Muscle of back (tissue), 13 donors: Measurements from ENCODE around the gene ATE1. TPM values are rescaled to one million over a fixed set of nuclear protein-coding genes. Genes with fewer than 3 reads are reported as not detected.
"Not testable (repeated sequence)": the region's sequence is repeated elsewhere in the genome, so short reads cannot be mapped to it uniquely, and the experiment has no call there.

Source experiments
- DNase-seq, 3 donors: peaks; one replicate each; pipeline versions ENCODE4 v3.0.0 to v3.0.0-alpha.2; 2013
- long read RNA-seq, 9 donors: transcript quantifications; one replicate each; lab custom pipeline, GENCODE V29; 2026
- polyA plus RNA-seq, 10 donors: library from polyadenylated mRNA; unstranded; fragments of 120-200 nt; gene quantifications; one replicate each; pipeline ENCODE4 v1.2.1, GENCODE V29; 2013; ENCODE audit not compliant: insufficient read length in 10 of 10

ATE1 gene
- 10 to 100 TPM; 17.7 to 24.9 (median 20.4) TPM for polyA plus RNA-seq
- long read RNA-seq, donor 1, full-length matches to known transcripts, result 2 of 2 reads
- long read RNA-seq, donor 1, partial matches to known transcripts, result 0 of 2 reads
- long read RNA-seq, donor 1, other reads (novel, unspliced or antisense), result 0 of 2 reads
- long read RNA-seq, donor 2, full-length matches to known transcripts, result 6 of 6 reads
- long read RNA-seq, donor 2, partial matches to known transcripts, result 0 of 6 reads
- long read RNA-seq, donor 2, other reads (novel, unspliced or antisense), result 0 of 6 reads
- long read RNA-seq, donor 3, result 0 reads
- long read RNA-seq, donor 4, full-length matches to known transcripts, result 1 of 7 reads
- long read RNA-seq, donor 4, partial matches to known transcripts, result 6 of 7 reads
- long read RNA-seq, donor 4, other reads (novel, unspliced or antisense), result 0 of 7 reads
- long read RNA-seq, donor 5, full-length matches to known transcripts, result 2 of 2 reads
- long read RNA-seq, donor 5, partial matches to known transcripts, result 0 of 2 reads
- long read RNA-seq, donor 5, other reads (novel, unspliced or antisense), result 0 of 2 reads
- long read RNA-seq, donor 6, partial matches to known transcripts, result 0 of 1 reads
- long read RNA-seq, donor 6, other reads (novel, unspliced or antisense), result 0 of 1 reads
- long read RNA-seq, donor 7, result 0 reads
- long read RNA-seq, donor 8, result 0 reads
- long read RNA-seq, donor 9, full-length matches to known transcripts, result 1 of 1 reads
- long read RNA-seq, donor 9, partial matches to known transcripts, result 0 of 1 reads
- long read RNA-seq, donor 9, other reads (novel, unspliced or antisense), result 0 of 1 reads

- peak; percentile 94 to 98 (median 95) for DNase-seq
Observed at GRCh38 chr10:121927841-121928527, at the start of gene ATE1. ATE1 (minus strand) TSS chr10:121928031; CDS start chr10:121927949, 82 bp downstream.

GRCh38 chr10:121976607-121977006 lies 48.8 kb upstream of the ATE1 start:
- no peak for DNase-seq

GRCh38 chr10:121975295-121976086 lies 47.7 kb upstream of the ATE1 start:
- DNase-seq, result no peak

- DNase-seq, result peak; percentile 68 to 94 (median 86)
Observed at GRCh38 chr10:121974535-121975294, 46.9 kb upstream of the ATE1 start, which contains the start of gene NSMCE4A. NSMCE4A (minus strand) TSS chr10:121975217; CDS start chr10:121975165, 52 bp downstream.

- no peak for DNase-seq
Observed at GRCh38 chr10:121974019-121974534, 46.2 kb upstream of the ATE1 start.

DNA sequence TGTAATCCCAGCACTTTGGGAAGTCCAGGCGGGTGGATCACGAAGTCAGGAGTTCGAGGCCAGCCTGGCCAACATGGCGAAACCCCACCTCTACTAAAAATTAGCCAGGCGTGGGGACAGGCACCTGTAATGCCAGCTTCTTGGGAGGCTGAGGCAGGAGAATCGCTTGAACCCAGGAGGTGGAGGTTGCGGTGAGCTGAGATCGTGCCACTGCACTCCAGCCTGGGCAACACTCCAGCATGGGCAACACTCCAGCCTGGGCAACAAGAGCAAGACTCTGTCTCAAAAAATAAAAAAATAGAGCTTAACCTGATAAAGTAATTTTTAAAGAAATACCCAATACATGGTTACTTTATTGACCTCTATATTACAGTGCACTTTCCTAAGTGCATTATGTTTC lies 41.3 kb upstream of the ATE1 start:
- not testable (repeated sequence) for DNase-seq

DNA sequence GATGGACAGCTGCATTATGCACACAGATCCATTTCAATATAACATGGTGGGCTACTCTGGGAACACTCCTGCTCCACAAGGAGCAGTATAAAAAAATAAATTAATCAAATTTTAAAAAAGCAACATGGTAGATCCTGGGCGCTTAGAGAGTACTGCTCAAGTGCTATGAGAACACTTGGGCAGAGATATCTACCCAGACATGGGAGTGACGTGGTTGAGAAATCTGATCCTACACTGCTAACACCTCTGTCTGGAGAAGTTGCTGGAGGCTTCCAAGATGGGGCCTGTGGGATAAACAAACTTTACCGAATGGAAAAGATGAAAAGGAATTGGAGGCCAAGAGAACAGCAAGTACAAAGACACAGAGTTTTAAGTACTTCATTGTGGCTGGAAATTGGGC lies 38.2 kb upstream of the ATE1 start:
- DNase-seq, result no peak

DNA sequence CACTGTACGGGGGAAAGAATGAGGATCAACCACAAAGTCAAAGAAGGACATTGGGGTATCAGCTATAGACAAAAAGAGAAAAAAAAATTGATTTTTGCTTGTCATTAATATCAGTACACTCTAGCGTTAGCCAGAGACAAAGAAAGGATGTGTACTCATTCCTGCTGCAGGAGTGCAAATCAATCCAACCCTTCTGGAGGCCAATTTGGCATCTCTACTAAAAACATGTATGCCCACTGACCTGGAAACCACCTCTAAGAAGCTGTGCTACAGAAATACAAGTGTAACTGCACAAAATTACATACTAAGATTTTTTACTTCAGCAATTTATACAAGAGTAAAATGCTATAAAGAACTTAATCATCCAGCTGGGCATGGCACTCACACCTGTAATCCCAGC lies 33.6 kb upstream of the ATE1 start:
- DNase-seq, result no peak

DNA sequence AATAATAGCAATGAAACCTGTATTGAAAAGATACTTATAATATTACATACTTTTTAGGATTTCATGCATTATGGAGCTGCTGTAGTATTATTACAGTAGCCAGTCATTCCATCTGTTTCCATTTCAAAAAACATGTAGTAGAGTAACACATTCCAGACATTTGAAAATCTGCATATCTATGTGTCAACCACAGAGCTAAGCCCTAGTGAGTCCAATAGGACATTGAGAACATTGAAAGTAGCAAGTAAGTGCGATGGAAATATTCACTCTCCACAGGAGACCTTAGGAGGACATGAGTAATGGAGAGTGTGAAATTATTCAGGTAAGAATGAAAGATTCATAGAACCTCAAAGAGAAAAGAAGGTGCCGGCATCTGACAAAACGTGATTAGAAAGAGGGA lies 31.8 kb upstream of the ATE1 start:
- DNase-seq, result no peak

GRCh38 chr10:121956111-121957061 lies 28.6 kb upstream of the ATE1 start:
- DNase-seq, result no peak

DNA sequence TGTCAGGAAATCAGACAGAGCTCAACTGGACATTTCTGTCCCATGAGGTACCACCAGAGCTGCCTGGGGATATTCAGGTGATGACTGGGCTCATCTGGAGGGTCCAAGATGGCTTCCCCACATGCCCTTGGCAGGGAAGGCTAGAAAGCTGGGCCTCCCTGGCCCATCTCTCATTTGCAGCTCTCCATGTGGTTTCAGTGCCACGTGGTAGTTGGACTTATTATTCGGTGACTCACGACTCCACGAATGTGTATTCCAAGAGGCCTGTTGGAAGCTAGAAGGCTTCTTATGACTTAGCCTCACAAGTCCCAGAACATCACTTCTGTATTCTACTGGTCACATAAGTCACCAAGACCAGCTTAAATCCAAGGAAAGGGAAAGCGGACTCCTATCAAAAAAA lies 24.4 kb upstream of the ATE1 start:
- no peak for DNase-seq

DNA sequence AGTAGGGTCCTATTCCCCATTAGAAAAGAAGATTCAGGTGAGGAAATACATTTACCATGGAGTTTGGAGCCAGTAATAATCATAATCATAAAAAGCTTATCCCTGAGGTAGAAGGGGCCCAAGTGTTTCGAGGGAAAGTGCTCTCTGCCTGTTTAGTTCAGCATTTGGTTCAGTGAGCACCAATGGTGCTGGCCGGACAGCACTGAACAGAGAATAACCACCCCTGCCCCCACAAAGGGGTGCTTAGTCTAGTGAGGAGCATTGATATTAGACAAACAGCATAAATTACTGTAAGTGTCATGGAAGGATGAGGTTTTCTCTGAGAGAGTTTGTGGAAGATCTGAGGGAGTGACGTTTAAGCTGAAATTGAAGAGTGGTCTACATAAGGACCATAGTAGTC lies 21.6 kb upstream of the ATE1 start:
- DNase-seq, result no peak

- DNase-seq, result no peak
Observed at GRCh38 chr10:121949049-121949448, 21.2 kb upstream of the ATE1 start.

GRCh38 chr10:121947343-121948330 lies 19.8 kb upstream of the ATE1 start:
- DNase-seq, result no peak

- DNase-seq, result peak; percentile 64 to 90 (median 83)
Observed at GRCh38 chr10:121942749-121943416, 15.1 kb upstream of the ATE1 start.

DNA sequence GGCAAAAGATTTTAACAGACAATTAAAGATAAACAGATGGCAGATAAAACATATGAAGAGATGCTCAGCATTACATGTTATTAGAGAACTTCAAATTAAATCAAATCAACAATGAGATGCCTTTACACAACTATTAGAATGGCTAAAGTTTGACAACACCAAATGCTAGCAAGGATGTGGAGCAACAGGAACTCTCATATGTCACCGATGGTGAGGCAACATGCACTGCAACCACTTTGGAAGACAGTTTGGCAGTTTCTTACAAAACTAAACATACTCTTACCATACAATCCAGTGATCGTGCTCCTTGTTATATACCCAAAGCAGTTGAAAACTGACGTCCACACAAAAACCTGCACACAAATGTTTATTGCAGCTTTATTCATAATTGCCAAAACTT lies 13.7 kb upstream of the ATE1 start:
- DNase-seq, result no peak

GRCh38 chr10:121936295-121936694 lies 8.5 kb upstream of the ATE1 start:
- no peak for DNase-seq
